ENCODE results near the gene NPTX2. TPM values are rescaled to one million over a fixed set of nuclear protein-coding genes. Genes with fewer than 3 reads are reported as not detected.

NPTX2 gene
- total and polyA plus RNA-seq, 11 donors = 0.21 to 32.0 (median 4.5) TPM

DNA sequence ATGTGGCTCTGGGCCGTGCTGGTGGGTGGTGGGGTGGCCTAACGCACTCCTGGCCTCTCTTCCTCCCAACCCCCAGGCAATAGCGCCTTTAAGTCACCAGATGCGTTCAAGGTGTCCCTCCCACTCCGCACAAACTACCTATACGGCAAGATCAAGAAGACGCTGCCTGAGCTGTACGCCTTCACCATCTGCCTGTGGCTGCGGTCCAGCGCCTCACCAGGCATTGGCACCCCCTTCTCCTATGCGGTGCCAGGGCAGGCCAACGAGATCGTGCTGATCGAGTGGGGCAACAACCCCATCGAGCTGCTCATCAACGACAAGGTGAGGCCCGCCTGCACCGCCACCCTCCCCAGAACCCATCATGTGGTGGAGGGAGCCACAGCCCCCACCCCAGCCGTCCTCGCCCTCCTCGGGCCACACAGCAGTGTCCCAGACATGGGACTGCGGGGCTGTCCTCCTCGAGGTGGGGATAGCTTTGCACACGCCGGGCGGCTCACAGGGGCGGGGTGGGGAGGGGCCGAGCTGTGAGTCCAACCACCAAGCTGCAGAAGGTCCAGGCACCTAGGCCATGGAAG lies 7.8 kb downstream of the NPTX2 start:
- no peaks in the 10 kb centered on the region for H3K9me3 ChIP-seq
- H3K36me3 ChIP-seq = no peaks in the 10 kb centered on the region
- H3K4me1 ChIP-seq = no peaks in the 10 kb centered on the region
- TF ChIP-seq POLR2A (IDR thresholded peaks at IDR 0.05) = no peak
- TF ChIP-seq, protein P1, sequence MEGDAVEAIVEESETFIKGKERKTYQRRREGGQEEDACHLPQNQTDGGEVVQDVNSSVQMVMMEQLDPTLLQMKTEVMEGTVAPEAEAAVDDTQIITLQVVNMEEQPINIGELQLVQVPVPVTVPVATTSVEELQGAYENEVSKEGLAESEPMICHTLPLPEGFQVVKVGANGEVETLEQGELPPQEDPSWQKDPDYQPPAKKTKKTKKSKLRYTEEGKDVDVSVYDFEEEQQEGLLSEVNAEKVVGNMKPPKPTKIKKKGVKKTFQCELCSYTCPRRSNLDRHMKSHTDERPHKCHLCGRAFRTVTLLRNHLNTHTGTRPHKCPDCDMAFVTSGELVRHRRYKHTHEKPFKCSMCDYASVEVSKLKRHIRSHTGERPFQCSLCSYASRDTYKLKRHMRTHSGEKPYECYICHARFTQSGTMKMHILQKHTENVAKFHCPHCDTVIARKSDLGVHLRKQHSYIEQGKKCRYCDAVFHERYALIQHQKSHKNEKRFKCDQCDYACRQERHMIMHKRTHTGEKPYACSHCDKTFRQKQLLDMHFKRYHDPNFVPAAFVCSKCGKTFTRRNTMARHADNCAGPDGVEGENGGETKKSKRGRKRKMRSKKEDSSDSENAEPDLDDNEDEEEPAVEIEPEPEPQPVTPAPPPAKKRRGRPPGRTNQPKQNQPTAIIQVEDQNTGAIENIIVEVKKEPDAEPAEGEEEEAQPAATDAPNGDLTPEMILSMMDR (IDR thresholded peaks at IDR 0.05) = no peak
- ATAC-seq (no peak), DNase-seq (no peak)
- H3K27ac ChIP-seq = no peak overlapping the region
- peaks cover 0 to 42% (median 9%) of the 10 kb centered on the region in 9 donors for H3K27me3 ChIP-seq
- 90 to 93% (median 92%) methylated on average over 10 to 28 of the region's 28 CpGs for WGBS, 4 donors
- intact Hi-C loops (cut with DNase I) = no loop called here
- H3K4me3 ChIP-seq = no peak overlapping the region

DNA sequence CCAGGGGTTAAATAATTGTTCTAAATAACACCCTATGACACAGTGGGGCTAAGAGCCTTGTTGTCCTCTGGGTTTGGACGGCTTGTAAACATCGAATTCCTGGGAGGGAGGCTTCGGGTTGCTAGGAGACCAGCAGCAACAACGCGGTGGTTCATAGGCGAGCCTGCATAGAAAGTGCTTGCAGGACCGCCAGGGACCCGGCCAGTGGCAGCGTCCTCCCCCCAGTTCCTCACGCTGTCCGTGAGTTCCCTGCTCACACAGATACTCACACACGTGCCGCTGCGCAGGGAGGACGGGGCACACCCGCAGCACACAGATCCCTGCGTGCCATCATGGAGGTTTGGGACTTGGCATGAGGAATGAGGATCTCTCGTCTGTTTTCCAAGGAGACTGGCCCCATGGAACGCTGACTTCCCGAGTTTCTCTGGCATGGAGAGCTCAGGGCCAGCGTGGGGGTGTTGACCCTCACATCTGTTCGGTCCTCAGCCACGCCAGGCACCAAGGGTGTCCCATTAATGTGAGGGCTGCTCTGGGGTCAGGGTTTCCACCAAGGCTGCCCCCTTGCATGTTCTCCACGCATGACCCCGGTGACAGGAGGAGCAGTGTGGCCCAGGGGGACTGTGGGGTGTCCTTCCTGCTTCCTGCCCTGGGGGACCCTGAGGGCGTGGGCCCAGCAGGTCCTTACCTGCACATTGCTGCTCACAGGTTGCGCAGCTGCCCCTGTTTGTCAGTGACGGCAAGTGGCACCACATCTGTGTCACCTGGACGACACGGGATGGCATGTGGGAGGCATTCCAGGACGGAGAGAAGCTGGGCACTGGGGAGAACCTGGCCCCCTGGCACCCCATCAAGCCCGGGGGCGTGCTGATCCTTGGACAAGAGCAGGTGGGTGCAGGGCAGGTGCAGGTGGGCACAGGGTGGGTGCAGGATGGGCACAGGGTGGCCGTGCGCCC lies 9.7 kb downstream of the NPTX2 start:
- ATAC-seq = no peak
- TF ChIP-seq, protein P1 (IDR thresholded peaks at IDR 0.05) = no peak
- TF ChIP-seq POLR2A (IDR thresholded peaks at IDR 0.05) = no peak
- Histone ChIP-seq H3K36me3 (no peaks in the 10 kb centered on the region), H3K4me3 (no peak overlapping the region), H3K4me1 (no peaks in the 10 kb centered on the region), H3K27ac (no peak overlapping the region), H3K9me3 (peaks cover 0 to 2% (median 0%) of the 10 kb centered on the region in 12 donors), H3K27me3 (peaks cover 0 to 42% (median 4%) of the 10 kb centered on the region in 9 donors)
- no peak for DNase-seq
- 55 to 68% (median 62%) methylated on average over 17 to 35 of the region's 35 CpGs for WGBS, 4 donors
- intact Hi-C loops (cut with DNase I) = no loop called here

DNA sequence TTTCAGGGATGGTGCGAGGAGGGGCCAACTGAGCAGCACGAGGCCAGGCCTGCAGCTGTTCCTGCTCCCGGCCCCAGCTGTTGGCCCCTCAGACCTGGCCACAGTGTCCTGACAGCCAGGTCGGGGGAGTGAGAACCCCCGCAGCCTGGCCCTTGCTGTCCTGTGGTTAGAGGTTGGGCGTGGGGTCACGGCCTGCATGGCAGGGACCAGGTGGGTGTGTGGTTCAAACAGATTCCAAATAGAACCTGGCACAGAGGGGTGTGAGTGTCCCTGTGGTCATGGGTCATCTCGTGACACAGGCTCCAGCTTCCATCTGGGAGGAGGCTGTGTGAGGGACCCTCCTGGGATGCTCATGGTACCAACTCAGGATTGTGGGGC lies 10.3 kb downstream of the NPTX2 start:
- Histone ChIP-seq H3K27me3 (peaks cover 0 to 42% (median 4%) of the 10 kb centered on the region in 9 donors), H3K27ac (no peak overlapping the region), H3K4me3 (no peak overlapping the region), H3K9me3 (peaks cover 0 to 9% (median 0%) of the 10 kb centered on the region in 12 donors), H3K4me1 (no peaks in the 10 kb centered on the region), H3K36me3 (no peaks in the 10 kb centered on the region)
- no peak for DNase-seq
- intact Hi-C loops (cut with DNase I) = no loop called here
- WGBS, 4 donors = 68 to 81% (median 78%) methylated on average over 5 to 8 of the region's 8 CpGs
- no peak for ATAC-seq
- no peak for TF ChIP-seq POLR2A (IDR thresholded peaks at IDR 0.05)
- TF ChIP-seq, protein P1 (IDR thresholded peaks at IDR 0.05) = no peak

DNA sequence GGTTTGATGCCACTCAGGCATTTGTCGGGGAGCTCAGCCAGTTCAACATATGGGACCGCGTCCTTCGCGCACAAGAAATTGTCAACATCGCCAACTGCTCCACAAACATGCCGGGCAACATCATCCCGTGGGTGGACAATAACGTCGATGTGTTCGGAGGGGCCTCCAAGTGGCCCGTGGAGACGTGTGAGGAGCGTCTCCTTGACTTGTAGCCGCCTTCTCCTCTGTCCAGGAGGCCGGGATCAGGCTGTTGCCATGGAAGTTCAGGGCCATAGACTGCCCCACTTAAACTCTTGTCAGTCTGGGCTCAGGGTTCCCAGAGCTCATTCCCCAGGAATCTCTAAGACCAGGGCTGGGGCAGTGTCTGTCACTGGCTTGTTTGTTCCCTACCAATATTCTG lies 11.3 kb downstream of the NPTX2 start:
- TF ChIP-seq POLR2A (IDR thresholded peaks at IDR 0.05) = no peak
- TF ChIP-seq, protein P1 (IDR thresholded peaks at IDR 0.05) = no peak
- Histone ChIP-seq H3K9me3 (peaks cover 0 to 18% (median 0%) of the 10 kb centered on the region in 12 donors), H3K4me1 (no peaks in the 10 kb centered on the region), H3K27me3 (peaks cover 0 to 42% (median 4%) of the 10 kb centered on the region in 9 donors), H3K36me3 (no peaks in the 10 kb centered on the region), H3K27ac (no peak overlapping the region), H3K4me3 (no peak overlapping the region)
- ATAC-seq (no peak), DNase-seq (no peak)
- WGBS, 4 donors = 81 to 89% (median 87%) methylated on average over 15 to 16 of the region's 16 CpGs
- intact Hi-C loops (cut with DNase I) = no loop called here

Measured in heart left ventricle (tissue), 16 donors.